IPS-18c (cell line): ENCODE results near the gene PHF21B.
"Not testable (repeated sequence)": the region's sequence is repeated elsewhere in the genome, so short reads cannot be mapped to it uniquely, and the experiment has no call there.

ENCODE experiments used
- H3K4me3 ChIP-seq: 2 replicates; pipeline ENCODE4 v1.7.0; 2013; ENCODE audit warnings: low read depth, mild to moderate bottlenecking, low read length, moderate library complexity; ENCODE audit not compliant: insufficient read depth
- H3K9me3 ChIP-seq: one replicate; pipeline ENCODE4 v1.6.1; 2013; ENCODE audit warnings: mild to moderate bottlenecking, low read length, moderate library complexity; ENCODE audit not compliant: control insufficient read depth, insufficient read depth

Gene PHF21B

DNA sequence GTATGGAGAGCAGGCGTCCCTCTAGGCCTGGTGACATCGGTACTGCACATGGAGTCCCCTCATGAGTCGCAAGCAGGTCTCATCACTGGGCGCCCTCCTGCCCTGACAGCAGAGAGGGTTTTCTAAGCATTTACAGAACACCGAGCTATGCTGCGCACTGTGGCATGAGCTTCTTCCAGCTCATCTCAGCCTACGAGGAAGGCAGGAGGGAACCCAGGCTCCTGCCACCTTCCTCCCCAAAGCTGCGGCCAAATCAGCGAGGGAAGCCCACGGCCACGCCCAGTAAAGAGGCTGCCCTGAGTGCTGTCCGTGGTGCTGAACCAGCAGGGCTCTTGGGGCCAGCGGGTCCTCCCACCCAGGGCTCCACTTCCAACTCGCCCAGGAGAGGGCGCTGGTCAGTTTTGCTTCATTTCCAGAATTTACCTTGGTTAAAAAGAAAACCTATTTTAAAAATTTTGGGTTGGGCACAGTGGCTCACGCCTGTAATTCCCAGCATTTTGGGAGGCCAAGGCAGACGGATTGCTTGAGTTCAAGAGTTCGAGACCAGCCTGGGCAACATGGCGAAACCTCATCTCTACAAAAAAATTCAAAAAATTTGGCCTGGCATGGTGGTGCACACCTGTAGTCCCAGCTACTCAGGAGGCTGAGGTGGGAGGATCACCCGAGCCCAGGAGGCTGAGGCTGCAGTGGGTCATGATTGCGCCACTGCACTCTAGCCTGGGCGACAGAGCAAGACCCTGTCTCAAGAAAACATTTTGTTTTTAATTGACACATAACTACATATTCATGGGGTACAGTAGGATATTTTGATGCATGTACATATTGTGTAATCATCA lies 34.2 kb downstream of the PHF21B start:
- Histone ChIP-seq H3K9me3 (no peaks in the 10 kb centered on the region), H3K4me3 (no peak overlapping the region)

DNA sequence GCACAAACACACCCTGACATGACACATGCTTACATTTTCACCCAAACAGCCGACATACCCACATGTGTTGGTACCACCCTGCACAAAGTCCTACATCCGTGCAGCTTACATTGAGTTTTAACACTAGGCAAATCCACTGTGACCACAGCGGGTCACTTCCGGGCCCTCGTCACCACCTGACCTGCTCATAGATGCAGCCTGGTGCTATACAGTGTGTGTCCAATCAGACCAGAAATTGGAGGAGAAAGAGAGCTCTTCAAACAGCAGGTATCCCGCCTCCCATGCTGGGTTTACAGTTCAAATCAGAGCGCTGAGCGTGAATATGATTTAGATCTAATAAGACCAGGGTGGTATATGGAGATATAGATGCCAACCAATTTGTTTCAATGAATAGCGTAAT lies 35.4 kb downstream of the PHF21B start:
- Histone ChIP-seq H3K4me3 (no peak overlapping the region), H3K9me3 (no peaks in the 10 kb centered on the region)

DNA sequence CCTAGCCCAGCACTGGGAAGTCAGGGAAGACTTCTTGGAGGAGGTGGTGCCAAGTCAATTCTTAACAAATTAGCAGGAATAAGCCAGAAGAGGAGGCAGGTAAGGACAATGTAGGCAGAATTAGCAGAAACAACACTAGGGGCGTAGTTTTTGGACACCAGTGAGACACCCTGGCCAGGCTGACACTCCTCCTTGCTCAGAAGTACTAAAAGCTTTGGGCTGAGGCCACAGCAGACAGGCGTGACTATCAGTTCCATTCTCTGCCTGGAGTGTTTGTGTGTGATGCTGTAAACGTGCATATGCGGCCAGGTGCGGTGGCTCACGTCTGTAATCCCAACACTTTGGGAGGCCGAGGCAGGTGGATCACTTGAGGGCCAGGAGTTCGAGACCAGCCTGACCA lies 36.0 kb downstream of the PHF21B start:
- Histone ChIP-seq H3K9me3 (no peaks in the 10 kb centered on the region), H3K4me3 (no peak overlapping the region)

DNA sequence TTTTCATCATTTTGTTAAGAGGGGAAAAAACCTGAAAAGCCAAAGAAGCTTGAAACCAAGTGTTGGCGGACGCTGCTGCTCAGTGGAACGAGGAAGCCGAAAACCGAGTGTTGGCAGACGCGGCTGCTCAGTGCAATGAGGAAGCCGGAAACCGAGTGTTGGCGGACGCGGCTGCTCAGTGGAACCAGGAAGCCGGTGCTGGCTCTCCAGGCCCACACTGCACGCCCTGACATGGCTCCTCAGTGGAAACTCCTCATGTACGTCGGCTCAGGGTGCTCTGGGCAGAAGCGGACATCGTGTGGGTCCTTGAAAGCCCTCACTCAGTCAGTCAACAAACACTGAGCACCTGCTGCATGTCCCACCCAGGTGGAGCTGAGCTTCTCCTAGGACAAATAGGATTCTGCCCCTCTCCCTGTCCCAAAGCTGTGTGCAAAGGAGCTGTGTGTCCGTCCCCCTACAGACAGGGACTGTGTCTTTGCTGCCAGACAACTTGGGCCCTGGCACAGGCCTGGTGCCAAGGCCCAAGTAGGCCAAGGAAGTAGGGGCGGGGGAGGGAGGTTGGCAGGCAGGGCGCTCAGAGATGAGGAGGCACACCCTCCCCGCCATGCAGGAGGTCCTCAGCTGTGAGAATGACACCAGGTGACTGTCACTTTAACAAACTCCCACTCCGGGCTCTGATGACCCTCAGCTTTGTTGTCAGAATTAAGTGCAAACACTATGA lies 37.3 kb downstream of the PHF21B start:
- Histone ChIP-seq H3K4me3 (no peak overlapping the region), H3K9me3 (no peaks in the 10 kb centered on the region)

DNA sequence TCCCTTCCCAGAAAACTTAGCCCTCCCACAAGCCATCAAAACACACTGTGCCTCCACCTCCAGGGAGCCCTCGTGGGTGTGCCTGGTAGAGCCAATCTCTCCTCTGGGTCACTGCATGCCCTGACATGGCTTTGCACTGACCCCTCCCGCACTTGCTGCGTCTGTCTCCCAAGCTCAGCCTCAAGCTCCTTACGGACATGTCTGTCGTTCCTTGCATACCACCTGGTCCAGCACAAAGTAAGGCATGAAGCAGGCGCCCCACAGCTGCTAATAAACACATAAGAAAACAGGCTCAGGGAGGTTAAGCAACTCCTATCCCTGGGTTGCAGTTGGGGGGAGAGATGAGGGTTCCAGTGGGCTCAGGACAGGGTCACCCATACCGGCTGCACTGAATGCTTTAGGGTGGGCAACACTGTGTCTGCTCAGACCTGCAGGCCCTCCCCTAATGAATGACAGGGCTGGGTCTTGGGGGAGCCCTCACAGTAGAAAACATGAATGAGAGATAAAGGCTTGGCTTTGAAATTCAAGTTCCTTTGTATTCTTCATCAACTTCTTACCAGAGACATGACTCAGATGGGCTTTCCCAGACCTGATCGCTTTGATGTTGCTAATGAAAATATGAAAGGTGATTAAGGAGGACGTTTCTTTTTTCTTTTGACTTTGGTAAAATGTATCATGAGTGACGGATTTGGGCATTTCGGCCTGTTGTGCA lies 38.0 kb downstream of the PHF21B start:
- Histone ChIP-seq H3K4me3 (no peak overlapping the region), H3K9me3 (no peaks in the 10 kb centered on the region)

DNA sequence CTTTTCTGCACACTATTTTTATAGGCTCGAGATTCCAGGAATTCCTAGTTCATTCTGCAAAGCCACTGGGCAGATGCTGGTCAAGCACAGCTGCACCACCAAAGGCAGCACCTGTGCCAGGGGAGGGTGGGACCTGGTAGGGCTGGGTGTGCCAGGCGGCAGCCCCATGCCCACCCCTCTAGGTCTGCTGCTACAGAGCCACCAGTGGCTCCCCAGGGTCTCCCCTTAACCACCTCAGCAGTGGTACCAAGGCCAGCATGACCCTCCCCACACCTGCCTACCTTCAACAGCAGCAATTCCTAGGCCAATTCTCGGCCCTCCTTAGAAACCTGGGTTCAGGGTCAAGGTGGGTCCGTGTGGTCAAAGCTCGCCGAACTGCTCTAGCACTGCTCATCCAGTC lies 39.5 kb downstream of the PHF21B start:
- Histone ChIP-seq H3K9me3 (no peaks in the 10 kb centered on the region), H3K4me3 (no peak overlapping the region)

DNA sequence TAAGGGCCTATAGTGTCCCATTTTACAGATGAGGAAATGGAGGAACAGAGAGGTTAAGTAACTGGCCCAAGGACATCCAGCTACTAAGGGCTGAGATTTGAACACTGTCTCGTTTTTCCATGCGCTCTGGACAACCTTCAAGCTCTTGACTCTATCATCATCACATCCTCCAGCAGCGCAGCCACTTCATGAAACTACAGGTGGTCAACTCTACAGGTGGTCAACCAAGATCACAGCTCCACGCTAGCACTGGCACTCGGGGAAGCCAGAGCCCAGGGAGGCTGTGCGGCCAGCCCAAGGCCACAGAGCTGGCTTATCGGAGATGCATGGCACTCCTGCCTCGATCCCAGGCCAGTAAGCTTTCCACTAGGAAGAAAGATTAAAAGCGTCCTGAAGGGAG lies 40.0 kb downstream of the PHF21B start:
- H3K4me3 ChIP-seq = no peak overlapping the region
- H3K9me3 ChIP-seq = no peaks in the 10 kb centered on the region

DNA sequence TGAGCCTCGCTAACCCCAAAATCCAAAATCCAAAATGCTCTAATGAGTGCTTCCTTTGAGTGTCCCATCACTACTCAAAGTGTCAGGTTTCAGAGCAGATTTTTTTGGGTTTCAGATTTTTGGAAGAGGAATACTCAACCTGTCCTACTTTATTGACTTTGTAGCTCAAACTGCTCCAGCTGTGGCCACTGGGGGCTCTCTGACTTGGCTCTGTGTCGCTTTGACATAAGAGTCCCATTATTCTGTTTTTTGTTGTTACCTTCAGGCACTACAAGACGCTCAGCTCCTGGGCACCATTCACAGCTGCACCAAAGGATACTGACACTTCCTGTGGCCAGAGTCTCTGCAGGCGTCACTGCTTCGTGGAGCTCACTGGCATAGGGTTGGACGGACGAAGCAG lies 41.1 kb downstream of the PHF21B start:
- Histone ChIP-seq H3K9me3 (no peaks in the 10 kb centered on the region), H3K4me3 (no peak overlapping the region)

DNA sequence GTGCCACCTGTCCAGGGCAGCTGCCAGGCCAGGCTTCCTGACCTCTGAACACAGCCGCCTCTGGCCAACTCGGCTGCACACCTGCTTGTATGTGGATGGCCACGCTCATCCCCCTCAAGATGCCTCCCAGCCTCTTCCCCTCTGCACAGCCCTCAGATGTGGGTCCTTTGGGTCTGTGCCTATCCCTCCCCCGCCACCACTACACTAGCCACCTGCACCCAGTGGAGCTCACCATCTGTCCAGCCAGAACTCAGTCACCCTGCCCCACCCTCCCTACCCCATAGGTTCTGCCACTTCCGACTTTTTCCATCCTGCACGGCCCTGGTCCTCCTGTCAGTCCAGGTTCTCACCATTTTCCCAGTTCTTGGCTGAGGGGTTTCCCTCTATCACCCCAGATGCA lies 44.6 kb downstream of the PHF21B start:
- Histone ChIP-seq H3K9me3 (peaks cover 5% of the 10 kb centered on the region), H3K4me3 (no peak overlapping the region)

DNA sequence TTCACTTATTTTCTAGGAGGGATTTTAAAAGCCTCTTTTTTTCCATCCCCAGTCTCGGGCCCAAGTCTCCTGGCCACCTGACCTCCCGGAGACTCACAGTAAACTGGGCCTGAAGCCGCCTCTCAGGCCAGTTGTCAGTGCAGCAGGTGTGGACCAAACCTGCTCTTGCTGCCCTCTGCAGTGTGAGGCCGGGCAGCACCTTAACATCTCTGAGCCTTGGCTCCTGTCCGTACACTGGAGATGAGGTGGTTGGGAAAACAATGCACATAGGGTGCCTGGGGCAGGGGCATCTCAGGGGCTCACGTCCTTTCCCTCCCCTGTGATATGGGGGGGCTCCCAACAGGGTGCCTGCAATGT lies 45.1 kb downstream of the PHF21B start:
- Histone ChIP-seq H3K4me3 (no peak overlapping the region), H3K9me3 (peaks cover 5% of the 10 kb centered on the region)

DNA sequence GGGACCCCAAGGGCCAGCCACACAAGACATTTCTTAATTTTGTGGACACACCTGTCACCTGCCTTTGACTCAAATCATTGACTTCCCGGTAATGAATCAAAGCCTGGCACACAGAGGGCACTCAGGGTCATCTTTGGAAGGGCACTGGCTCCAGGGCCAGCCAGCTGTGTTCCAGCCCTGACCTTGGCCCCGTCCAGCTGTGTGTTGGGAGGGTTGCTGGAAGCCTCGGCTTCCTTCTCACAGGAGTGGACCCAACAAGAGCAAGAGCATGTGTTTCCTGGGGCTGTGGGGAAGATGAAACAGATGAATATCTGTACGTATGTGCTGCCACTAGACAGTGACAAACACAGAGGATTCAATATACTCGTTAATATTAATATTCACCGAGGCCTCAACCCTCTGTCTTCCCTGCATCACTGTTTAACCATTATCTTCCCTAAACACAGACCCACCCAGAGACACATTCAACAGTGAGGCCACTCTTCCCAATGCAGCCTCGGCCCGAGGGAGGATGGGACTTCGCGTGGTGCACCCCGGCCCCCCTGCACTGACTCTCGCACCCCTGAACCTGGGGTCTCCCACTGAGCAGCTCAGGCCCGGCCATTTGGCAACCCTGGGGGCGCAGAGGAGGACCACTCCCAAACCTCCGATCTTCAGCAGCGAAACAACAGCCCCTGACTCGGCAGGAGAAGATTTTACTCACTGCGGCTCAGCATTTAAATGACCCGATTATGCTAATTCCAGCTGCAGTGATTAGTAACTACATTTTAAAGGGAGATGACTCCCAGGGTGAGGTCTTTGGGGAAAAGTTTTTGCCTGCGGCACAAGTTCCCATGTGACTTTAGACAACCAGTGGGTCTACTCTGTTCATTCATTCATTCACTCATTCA lies 45.7 kb downstream of the PHF21B start:
- peaks cover 5% of the 10 kb centered on the region for H3K9me3 ChIP-seq
- no peak overlapping the region for H3K4me3 ChIP-seq

DNA sequence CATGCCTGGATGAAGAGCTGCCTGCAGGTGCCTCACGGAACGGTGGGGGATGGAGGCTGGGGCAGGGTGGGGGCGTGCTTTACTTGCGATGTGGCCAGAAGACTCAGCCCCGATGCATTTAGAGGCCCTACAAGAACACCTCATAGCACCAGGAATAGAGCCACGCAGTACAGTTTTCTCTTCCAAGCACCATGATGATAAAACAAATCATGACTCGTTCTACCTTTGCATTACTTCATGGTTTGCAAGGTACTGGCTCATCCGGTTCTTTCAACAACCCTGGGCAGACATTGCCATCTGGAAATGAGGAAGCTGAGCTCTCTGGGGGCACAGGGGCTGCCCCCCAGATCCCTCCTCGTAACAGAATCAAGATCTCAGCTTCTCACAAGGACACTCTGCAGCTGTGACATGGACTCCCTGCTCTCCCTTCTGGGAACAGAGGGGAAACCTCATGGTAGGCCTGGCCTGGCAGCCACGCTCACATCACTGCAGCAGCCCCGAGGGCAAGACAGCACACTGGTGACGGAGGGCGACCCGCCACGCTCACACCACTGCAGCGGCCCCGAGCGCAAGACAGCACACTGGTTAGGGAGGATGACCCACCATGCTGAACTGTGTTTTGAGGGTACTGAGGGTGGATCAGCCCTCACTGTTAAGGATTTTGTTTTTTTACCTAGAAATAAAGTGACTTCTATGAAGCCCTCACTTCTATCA lies 46.9 kb downstream of the PHF21B start:
- Histone ChIP-seq H3K4me3 (no peak overlapping the region), H3K9me3 (peaks cover 5% of the 10 kb centered on the region)

DNA sequence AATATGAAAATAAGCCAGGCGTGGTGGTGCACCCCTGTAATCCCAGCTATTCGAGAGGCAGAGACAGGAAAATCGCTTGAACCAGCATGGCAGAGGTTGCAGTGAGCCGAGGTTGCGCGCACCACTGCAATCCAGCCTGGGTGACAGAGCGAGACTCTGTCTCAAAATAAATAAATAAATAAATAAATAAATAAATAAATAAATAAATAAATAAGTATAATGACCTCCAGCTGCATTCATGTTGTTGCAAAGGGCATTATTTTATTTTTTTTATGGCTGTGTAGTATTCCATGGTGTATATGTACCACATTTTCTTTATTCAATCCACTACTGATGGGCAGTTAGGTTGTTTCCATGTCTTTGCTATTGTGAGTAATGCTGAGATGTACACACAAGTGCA lies 48.1 kb downstream of the PHF21B start:
- H3K4me3 ChIP-seq, H3K9me3 ChIP-seq: not testable (repeated sequence)

DNA sequence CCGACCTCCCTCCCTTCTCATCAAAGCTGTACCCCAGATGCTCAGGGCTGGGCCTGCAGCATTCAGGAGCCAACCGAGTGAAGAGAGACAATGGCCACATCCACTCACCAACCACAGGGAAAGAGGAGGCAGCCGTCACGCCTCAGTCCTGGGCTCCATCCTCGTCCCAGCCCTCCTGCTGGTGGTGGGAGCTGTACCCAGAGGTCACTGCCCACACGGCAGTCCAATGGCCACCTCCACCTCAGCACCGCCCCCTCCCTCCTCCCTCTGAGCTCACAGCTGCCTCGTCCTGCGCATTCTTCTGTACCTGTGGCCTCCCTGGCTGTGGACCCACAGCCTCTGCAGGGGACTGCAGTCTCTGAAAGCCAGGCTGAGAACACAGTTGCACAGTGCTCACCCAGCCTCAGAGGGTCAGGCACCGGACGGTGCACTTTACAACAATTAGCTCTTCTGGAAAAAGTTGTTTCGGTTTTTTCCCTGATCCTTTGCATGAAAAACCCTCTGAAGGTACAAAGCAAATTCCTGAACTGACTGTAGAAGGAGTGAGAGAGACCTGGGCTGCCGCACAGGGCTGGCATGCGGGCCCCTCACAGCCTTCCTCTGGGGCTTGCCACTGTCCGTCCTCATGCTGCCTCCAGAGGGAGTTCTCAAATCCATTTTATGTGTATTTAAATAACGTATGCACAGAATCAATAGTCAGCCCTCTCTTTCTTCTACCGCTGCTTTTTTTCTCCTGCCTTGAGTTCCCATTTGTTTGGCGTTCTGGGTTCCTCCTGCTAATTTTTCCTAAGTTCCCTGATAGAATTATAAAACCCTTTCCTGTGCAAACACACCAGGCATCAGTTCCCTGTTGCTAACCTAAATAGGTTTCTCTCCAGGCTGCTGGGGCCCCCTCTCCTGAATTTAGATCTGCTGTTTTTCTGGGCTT lies 52.7 kb downstream of the PHF21B start:
- H3K4me3 ChIP-seq = no peak overlapping the region

DNA sequence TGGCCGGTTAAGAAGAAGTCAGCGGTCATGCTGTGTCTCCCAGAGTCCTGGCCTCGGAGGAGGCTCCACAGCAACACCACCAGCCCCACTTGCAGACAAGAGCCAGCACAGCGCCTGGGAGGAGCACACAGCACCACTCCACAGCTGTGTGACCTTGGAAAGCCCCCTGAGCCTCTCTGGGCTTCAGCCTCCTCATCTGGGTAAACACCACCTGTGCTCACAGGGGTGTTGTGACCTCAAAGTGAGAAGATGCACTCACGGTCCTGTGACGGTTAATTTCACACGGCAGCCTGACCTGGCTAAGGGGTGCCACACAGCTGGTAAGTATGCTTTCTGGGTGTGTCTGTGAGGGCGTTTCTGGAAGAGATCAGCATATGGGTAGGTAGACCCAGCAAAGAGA lies 54.7 kb downstream of the PHF21B start:
- Histone ChIP-seq H3K9me3 (no peaks in the 10 kb centered on the region), H3K4me3 (no peak overlapping the region)

More for the DNA sequence above, 52.7 kb downstream of the PHF21B start:
- H3K9me3 ChIP-seq = no peaks in the 10 kb centered on the region

DNA sequence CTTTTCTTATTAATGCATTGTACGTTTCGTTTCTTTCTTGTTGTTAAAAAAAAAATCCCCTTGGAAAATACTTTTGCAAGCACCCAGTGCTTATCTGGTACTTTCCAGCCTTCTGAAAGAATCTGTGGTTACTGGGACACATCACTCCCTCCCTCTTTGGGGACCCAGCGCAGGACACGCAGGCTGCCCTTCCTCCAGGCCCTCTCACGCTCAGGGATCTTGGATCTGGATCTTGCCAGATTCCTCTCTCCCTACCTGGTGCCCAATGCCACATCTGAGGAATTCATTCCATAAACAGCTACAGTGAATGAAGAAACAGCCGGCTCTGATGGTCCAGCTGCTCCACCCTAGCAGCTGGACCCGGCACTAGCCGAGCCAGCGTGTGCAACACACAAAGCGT lies 55.7 kb downstream of the PHF21B start:
- Histone ChIP-seq H3K4me3 (no peak overlapping the region), H3K9me3 (no peaks in the 10 kb centered on the region)
